GM12878 (cell line): ENCODE results near the gene RGL4. TPM values are rescaled to one million over a fixed set of nuclear protein-coding genes. Genes with fewer than 3 reads are reported as not detected.

ENCODE experiments used
- CBFB ChIP-seq: IDR thresholded peaks from 2 replicates; pipeline ENCODE4 v1.6.1; 2016; ENCODE audit warnings: antibody characterized with exemption, low read depth
- E2F4 ChIP-seq: IDR thresholded peaks from 2 replicates; pipeline ENCODE4 v1.6.1; 2012; ENCODE audit warnings: low read depth, low read length, improper control_type of control experiment
- HSF1 ChIP-seq: fragments of 150-350 bp; IDR thresholded peaks from 2 replicates; pipeline ENCODE4 v1.6.1; 2014; ENCODE audit warnings: mild to moderate bottlenecking, low read depth, low read length
- NKRF ChIP-seq: fragments of 450-650 bp; conservative IDR thresholded peaks from 2 replicates; pipeline ENCODE4 v1.6.1; 2017; ENCODE audit warnings: mild to moderate bottlenecking, moderate library complexity
- NR2C2 ChIP-seq: IDR thresholded peaks from 2 replicates; pipeline ENCODE4 v1.6.1; 2011; ENCODE audit warnings: borderline replicate concordance, low read depth; ENCODE audit not compliant: control insufficient read depth, insufficient read length
- NR2F1 ChIP-seq: fragments of 450-650 bp; conservative IDR thresholded peaks from 2 replicates; pipeline ENCODE4 v1.6.1; 2017; ENCODE audit warnings: mild to moderate bottlenecking
- POU2F2 ChIP-seq: IDR thresholded peaks from 3 replicates; pipeline ENCODE4 v1.6.1; 2011; ENCODE audit warnings: low read depth, mild to moderate bottlenecking, low read length, borderline replicate concordance
- PRDM15 ChIP-seq: fragments of 450-650 bp; formaldehyde crosslinking; IDR thresholded peaks from 2 replicates; pipeline ENCODE4 v1.4.0; 2020; ENCODE audit warnings: mild to moderate bottlenecking, moderate library complexity
- RAD51 ChIP-seq: fragments of 450-650 bp; IDR thresholded peaks from 2 replicates; pipeline ENCODE4 v1.6.1; 2016; ENCODE audit warnings: moderate library complexity, mild to moderate bottlenecking, inconsistent platforms
- SMARCA5 ChIP-seq: fragments of 450-650 bp; IDR thresholded peaks from 2 replicates; pipeline ENCODE4 v1.6.1; 2017; ENCODE audit warnings: mild to moderate bottlenecking
- SRF ChIP-seq, 2 experiments: IDR thresholded peaks; 2 replicates each; pipeline ENCODE4 v1.6.1; 2011; ENCODE audit warnings: low read depth in 2 of 2, low read length in 2 of 2, mild to moderate bottlenecking in 1 of 2, moderate library complexity in 1 of 2
- TAF1 ChIP-seq: IDR thresholded peaks from 2 replicates; pipeline ENCODE4 v1.6.1; 2011; ENCODE audit warnings: mild to moderate bottlenecking, low read depth, low read length, borderline replicate concordance
- ZBTB40 ChIP-seq: fragments of 450-650 bp; IDR thresholded peaks from 2 replicates; pipeline ENCODE4 v1.6.1; 2016; ENCODE audit warnings: mild to moderate bottlenecking, moderate library complexity, borderline replicate concordance
- polyA plus RNA-seq, 11 experiments: library from polyadenylated mRNA; depleted of rRNA in 4 of 11; unstranded in 6 of 11; stranded (reverse) in 5 of 11; fragments of >200 nt; fragmentation: Nextera tagmentation in 4 of 11; fragmentation: Illumina TruSeq in 1 of 11; extraction: Ambion mirVana in 4 of 11; extraction: Trizol in 1 of 11; gene quantifications; 1 replicate in 1 of 11; 2 replicates in 10 of 11; pipeline versions ENCODE4 v1.2.1 to v1.2.3, GENCODE V29; 2011 to 2016; ENCODE audit warnings: inconsistent platforms in 2 of 11, missing spikeins in 2 of 11, low read depth in 1 of 11
- total RNA-seq, 4 experiments: library from RNA; depleted of rRNA in 3 of 4; stranded (reverse); fragments of >200 nt in 3 of 4; fragmentation: Illumina TruSeq in 1 of 4; extraction: Trizol in 1 of 4; gene quantifications; 2 replicates each; pipeline versions ENCODE4 v1.2.1 to v1.2.3, GENCODE V29; 2013 to 2021

The RGL4 gene
- total and polyA plus RNA-seq, 10 of the 15 experiments (the other 5 are each of a cell fraction or from before 2014, with no cell fraction given): 1.4 to 9.0 (median 2.0) TPM; not detected in 1

GRCh38 chr22:23716811-23717801 is 26.3 kb downstream of the RGL4 start (continued):
- no peak for TF ChIP-seq NR2C2
- no peak for TF ChIP-seq PRDM15 (CRISPR knock-in tag)
- 0 out of 2 replicates have a peak, but pooled peaks have one; percentile 72 for TF ChIP-seq CBFB
- TF ChIP-seq ZBTB40: no peak; the same call in none of the 2 replicates
- peak; percentile 93 for TF ChIP-seq RAD51
- peak; percentile 85; the same call in 2 of the 3 replicates for TF ChIP-seq POU2F2
- peak; percentile 77; the same call in 1 of the 2 replicates for TF ChIP-seq SMARCA5
- TF ChIP-seq NR2F1: peak; percentile 97
- peak; percentile 57; the same call in 1 of the 2 replicates for TF ChIP-seq TAF1
- no peak for TF ChIP-seq HSF1
- TF ChIP-seq NKRF: peak; percentile 93
- TF ChIP-seq SRF (IDR thresholded peaks at IDR 0.05; ENCODE audit: low read depth in 2 of 2, low read length in 2 of 2): peak in 1 of 2 experiments; percentile 31; a peak in 1 of 4 replicates
- 0 out of 2 replicates have a peak, but pooled peaks have one; percentile 13 for TF ChIP-seq E2F4
